Smooth muscle cell (in vitro differentiated cells): Measurements from ENCODE around the gene KCNK1. TPM values are rescaled to one million over a fixed set of nuclear protein-coding genes. Genes with fewer than 3 reads are reported as not detected.

Experiments used
- DNase-seq: peaks from one replicate; lab custom pipeline; 2025; ENCODE audit not compliant: unreplicated experiment; lab: John Stamatoyannopoulos, UW
- H2AFZ ChIP-seq: fragments of 200-600 bp; sonication (generic); 2 replicates; pipeline ENCODE4 v1.6.0; 2016; ENCODE audit warnings: antibody characterized with exemption, low read depth, mild to moderate bottlenecking
- H3F3A ChIP-seq: fragments of 200-600 bp; sonication (generic); 2 replicates; pipeline ENCODE4 v1.6.0; 2017; ENCODE audit warnings: antibody characterized with exemption, low read depth
- H3K27ac ChIP-seq: fragments of 200-600 bp; sonication (generic); 2 replicates; pipeline ENCODE4 v1.5.1; 2016; ENCODE audit warnings: low read depth, mild to moderate bottlenecking
- H3K27me3 ChIP-seq: fragments of 200-600 bp; sonication (generic); 2 replicates; pipeline ENCODE4 v1.6.1; 2016; ENCODE audit warnings: low read depth, mild to moderate bottlenecking
- H3K36me3 ChIP-seq: fragments of 200-600 bp; sonication (generic); 2 replicates; pipeline ENCODE4 v1.5.1; 2016; ENCODE audit warnings: low read depth
- H3K4me1 ChIP-seq: fragments of 200-600 bp; sonication (generic); 2 replicates; pipeline ENCODE4 v1.5.1; 2016; ENCODE audit warnings: low read depth
- H3K4me2 ChIP-seq: fragments of 200-600 bp; sonication (generic); 2 replicates; pipeline ENCODE4 v1.6.0; 2016; ENCODE audit warnings: mild to moderate bottlenecking
- H3K4me3 ChIP-seq: fragments of 200-600 bp; sonication (generic); 2 replicates; pipeline ENCODE4 v1.5.1; 2016; ENCODE audit warnings: mild to moderate bottlenecking
- H3K79me2 ChIP-seq: fragments of 200-600 bp; sonication (generic); 2 replicates; pipeline ENCODE4 v1.6.0; 2016; ENCODE audit warnings: low read depth, mild to moderate bottlenecking
- H3K9ac ChIP-seq: fragments of 200-600 bp; sonication (generic); 2 replicates; pipeline ENCODE4 v1.6.0; 2016; ENCODE audit warnings: low read depth
- H3K9me3 ChIP-seq: fragments of 200-600 bp; sonication (generic); replicated peaks from 2 replicates; pipeline ENCODE4 v1.5.1; 2016; ENCODE audit warnings: low read depth
- H4K20me1 ChIP-seq: fragments of 200-600 bp; sonication (generic); 2 replicates; pipeline ENCODE4 v1.6.0; 2016; ENCODE audit warnings: low read depth
- CTCF ChIP-seq: fragments of 200-600 bp; sonication (generic); IDR thresholded peaks from 2 replicates; pipeline ENCODE4 v1.5.1; 2017; ENCODE audit warnings: borderline replicate concordance, mild to moderate bottlenecking, antibody characterized with exemption; ENCODE audit not compliant: insufficient read depth, poor library complexity, severe bottlenecking
- WGBS: methylation state at CpG from one replicate; pipeline ENCODE4 v1.1.7; 2016; ENCODE audit warnings: low lambda C conversion rate; 5-methylcytosine and 5-hydroxymethylcytosine counted together
- polyA plus RNA-seq: library from polyadenylated mRNA; unstranded; fragments of >200 nt; fragmentation: Nextera tagmentation; extraction: Ambion mirVana; gene quantifications from 2 replicates; pipeline ENCODE4 v1.2.1, GENCODE V29; 2016
- total RNA-seq: library from RNA; depleted of rRNA; stranded (reverse); fragments of >200 nt; gene quantifications from 2 replicates; pipeline ENCODE4 v1.2.3, GENCODE V29; 2014

Gene KCNK1
- total and polyA plus RNA-seq, 2 experiments from 2014 or later, result 16.6 to 16.8 TPM

- Histone ChIP-seq H4K20me1 (no peaks in the 10 kb centered on the region), H2AFZ (no peak overlapping the region), H3K9me3 (no peaks in the 10 kb centered on the region), H3K27me3 (no peaks in the 10 kb centered on the region), H3K4me3 (no peak overlapping the region), H3K9ac (no peak overlapping the region), H3K27ac (no peak overlapping the region), H3K36me3 (no peaks in the 10 kb centered on the region), H3F3A (no peaks in the 10 kb centered on the region), H3K79me2 (no peaks in the 10 kb centered on the region), H3K4me1 (no peaks in the 10 kb centered on the region), H3K4me2 (no peak overlapping the region)
- no peak for TF ChIP-seq CTCF
- 78% methylated on average over 5 of the region's 5 CpGs for WGBS
- DNase-seq, result no peak
Measured at GRCh38 chr1:233599542-233600073, 14.3 kb upstream of the KCNK1 start.

- Histone ChIP-seq H4K20me1 (no peaks in the 10 kb centered on the region), H3K27me3 (no peaks in the 10 kb centered on the region), H3K36me3 (no peaks in the 10 kb centered on the region), H3K9me3 (no peaks in the 10 kb centered on the region), H2AFZ (no peak overlapping the region), H3K27ac (no peak overlapping the region), H3K4me2 (no peak overlapping the region), H3K9ac (no peak overlapping the region), H3F3A (no peaks in the 10 kb centered on the region), H3K4me3 (no peak overlapping the region), H3K79me2 (no peaks in the 10 kb centered on the region), H3K4me1 (no peaks in the 10 kb centered on the region)
- DNase-seq, result no peak
- 55% methylated on average over 1 of the region's 1 CpG for WGBS
- no peak for TF ChIP-seq CTCF
Measured at GRCh38 chr1:233600488-233600887, 13.4 kb upstream of the KCNK1 start.

- no peak overlapping the region for H3K27ac ChIP-seq
- H3K4me2 ChIP-seq, result no peak overlapping the region
- no peak for TF ChIP-seq CTCF
- H3K4me3 ChIP-seq, result no peak overlapping the region
- no peaks in the 10 kb centered on the region for H3K4me1 ChIP-seq
- H2AFZ ChIP-seq, result no peak overlapping the region
- no peak overlapping the region for H3K9ac ChIP-seq
- no peak for DNase-seq
- no peaks in the 10 kb centered on the region for H3F3A ChIP-seq
- WGBS, result 59% methylated on average over 2 of the region's 2 CpGs
- H3K36me3 ChIP-seq, result no peaks in the 10 kb centered on the region
- no peaks in the 10 kb centered on the region for H3K9me3 ChIP-seq
- H3K27me3 ChIP-seq, result no peaks in the 10 kb centered on the region
- H4K20me1 ChIP-seq, result no peaks in the 10 kb centered on the region
- no peaks in the 10 kb centered on the region for H3K79me2 ChIP-seq
Measured at GRCh38 chr1:233603478-233603877, 10.4 kb upstream of the KCNK1 start.

DNA sequence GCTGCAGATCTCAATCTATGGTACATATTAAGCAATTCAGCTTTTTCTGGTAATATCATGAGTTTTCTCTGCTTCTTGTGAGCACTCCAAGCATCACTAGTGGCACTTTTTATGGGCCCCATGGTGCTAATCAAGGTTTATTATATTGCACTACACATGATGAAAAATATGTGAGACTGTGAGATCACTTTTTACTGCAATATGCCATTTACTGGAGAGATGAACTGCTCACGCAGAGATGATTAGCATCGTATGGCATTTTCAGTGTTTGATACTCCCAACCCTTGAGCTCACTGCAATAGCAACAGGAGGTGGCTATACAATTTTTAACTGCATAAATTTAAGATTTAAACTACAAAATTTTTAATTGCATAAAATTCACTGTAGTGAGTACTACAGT lies 8.7 kb upstream of the KCNK1 start:
- WGBS, result 90% methylated on average over 2 of the region's 2 CpGs
- H3F3A ChIP-seq, result no peaks in the 10 kb centered on the region
- no peak for TF ChIP-seq CTCF
- no peaks in the 10 kb centered on the region for H4K20me1 ChIP-seq
- no peak for DNase-seq
- no peaks in the 10 kb centered on the region for H3K9me3 ChIP-seq
- no peaks in the 10 kb centered on the region for H3K36me3 ChIP-seq
- no peaks in the 10 kb centered on the region for H3K4me1 ChIP-seq
- no peak overlapping the region for H3K27ac ChIP-seq
- H2AFZ ChIP-seq, result no peak overlapping the region
- no peaks in the 10 kb centered on the region for H3K79me2 ChIP-seq
- no peaks in the 10 kb centered on the region for H3K27me3 ChIP-seq
- H3K9ac ChIP-seq, result no peak overlapping the region
- no peak overlapping the region for H3K4me2 ChIP-seq
- H3K4me3 ChIP-seq, result no peak overlapping the region
